ENCODE results near the gene UPF2. TPM values are rescaled to one million over a fixed set of nuclear protein-coding genes. Genes with fewer than 3 reads are reported as not detected.

The UPF2 gene
- total and polyA plus RNA-seq, 2 of the 4 experiments (the other 2 are of a cell fraction), result 9.2 to 14.3 TPM

DNA sequence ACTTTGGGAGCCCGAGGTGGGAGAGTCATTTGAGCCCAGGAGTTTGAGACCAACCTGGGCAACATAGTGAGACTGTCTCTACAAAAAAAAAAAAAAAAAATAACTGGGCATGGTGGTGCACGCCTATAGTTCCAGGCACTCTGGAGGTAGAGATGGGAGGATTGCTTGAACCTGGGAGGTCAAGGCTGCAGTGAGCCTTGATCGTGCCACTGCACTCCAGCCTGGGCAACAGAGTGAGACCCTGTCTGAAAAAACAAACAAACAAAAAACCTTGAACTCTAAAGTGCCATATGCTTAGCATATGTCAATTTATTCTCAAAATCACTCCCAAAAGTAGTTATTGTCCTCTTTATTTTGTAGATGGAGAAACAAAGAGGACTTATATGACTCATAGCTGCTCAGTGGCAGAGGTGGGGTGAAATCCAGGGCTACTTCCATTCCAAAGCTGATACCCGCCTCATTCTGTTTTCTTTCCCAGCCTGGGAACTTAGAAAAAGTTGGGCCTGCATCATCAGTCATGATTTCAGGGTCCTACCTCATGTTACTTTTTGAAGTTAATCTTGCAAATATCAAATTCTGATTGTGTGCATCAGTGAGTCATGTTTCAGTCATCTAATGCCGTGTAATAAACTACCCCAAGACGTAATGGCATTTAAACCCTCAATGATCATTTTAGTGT lies 39.4 kb upstream of the UPF2 start:
- Histone ChIP-seq H2AK9ac (replicated peaks; ENCODE audit: low read depth, low read length, poor library complexity) (no peak overlapping the region), H3K9me1 (ENCODE audit: insufficient read depth, low read length) (peaks cover 3% of the 10 kb centered on the region; the same call in 1 of the 2 replicates), H2BK120ac (ENCODE audit: low read depth, low read length) (no peak overlapping the region), H3K14ac (replicated peaks; ENCODE audit: low read depth, low read length) (no peak overlapping the region), H3K4me1 (ENCODE audit: control insufficient read depth, insufficient read depth, low read length) (no peaks in the 10 kb centered on the region), H3K9ac (ENCODE audit: low read depth, low read length) (no peak overlapping the region), H4K20me1 (ENCODE audit: insufficient read depth, low read length) (no peaks in the 10 kb centered on the region), H2AK5ac (ENCODE audit: low read depth, low read length) (no peak overlapping the region), H4K91ac (ENCODE audit: insufficient read depth, low read depth, low read length) (no peak overlapping the region), H4K8ac (ENCODE audit: low read depth in 2 of 2, low read length in 2 of 2) (no peak overlapping the region), H3K4me2 (ENCODE audit: low read depth, low read length) (no peak overlapping the region), H4K5ac (ENCODE audit: low read depth, low read length) (no peak overlapping the region), H3K4ac (ENCODE audit: low read depth, low read length) (no peak overlapping the region), H2BK20ac (ENCODE audit: low read depth, low read length) (no peak overlapping the region), H3K79me1 (ENCODE audit: low read depth in 1 of 2, low read length in 2 of 2) (peaks cover 0 to 9% of the 10 kb centered on the region in 2 experiments; a peak in 2 of 4 replicates), H2AFZ (replicated peaks; ENCODE audit: low read length, poor library complexity) (no peak overlapping the region), H3K23ac (ENCODE audit: low read depth, low read length) (no peak overlapping the region), H2BK5ac (ENCODE audit: low read depth, low read length, poor library complexity, severe bottlenecking) (no peak overlapping the region), H3K27me3 (ENCODE audit: control insufficient read depth, insufficient read depth, low read length) (no peaks in the 10 kb centered on the region), H3K18ac (ENCODE audit: low read depth, low read length) (no peak overlapping the region), H3K4me3 (ENCODE audit: insufficient read depth, low read depth, low read length) (no peak overlapping the region), H3K9me3 (ENCODE audit: control insufficient read depth, insufficient read depth, low read length) (no peaks in the 10 kb centered on the region), H3K56ac (ENCODE audit: extremely low read depth, insufficient read depth, low read length) (no peak overlapping the region), H3K27ac (ENCODE audit: insufficient read depth, low read length) (no peak overlapping the region), H3K36me3 (ENCODE audit: control insufficient read depth, insufficient read depth, low read length) (peaks cover 18% of the 10 kb centered on the region), H2BK15ac (ENCODE audit: low read depth, low read length) (no peak overlapping the region)
- BruUV-seq (replicated peaks), result no TSS peak
- intact Hi-C loops (cut with micrococcal nuclease) (no loop called here), dilution Hi-C loops (cut with HindIII; ENCODE audit: low sequenced_read_pairs, unreplicated experiment) (no loop called here), in situ Hi-C loops (cut with MboI; ENCODE audit: low sequenced_read_pairs) (no loop called here)
- ChIA-PET CTCF (no interaction called here), POLR2A (ENCODE audit: unreplicated experiment) (no interaction called here)
- DNase-seq, result peak; percentile 68
- peak; percentile 11; the same call in 1 of the 2 replicates for ATAC-seq (ENCODE audit: low read depth)
- no peak for TF ChIP-seq FOS (IDR thresholded peaks at IDR 0.05; ENCODE audit: low read depth, low read length)
- no peak for TF ChIP-seq CHD1 (IDR thresholded peaks at IDR 0.05; ENCODE audit: low read depth, low read length)
- no CpG with 5 or more reads among the region's 6 CpGs for WGBS, 2 experiments (ENCODE audit: extremely low coverage in 2 of 2, insufficient read length in 1 of 2)
